H9 (cell line): Measurements from ENCODE around the gene TFEB. TPM values are rescaled to one million over a fixed set of nuclear protein-coding genes. Genes with fewer than 3 reads are reported as not detected.

ENCODE experiments used
- DNase-seq: peaks from one replicate; pipeline ENCODE4 v3.0.0-alpha.2; 2017
- H2AFZ ChIP-seq: one replicate; pipeline ENCODE4 v1.6.1; 2013; ENCODE audit warnings: mild to moderate bottlenecking, low read length, control low read depth, moderate library complexity
- H2AK5ac ChIP-seq: 2 replicates; pipeline ENCODE4 v1.6.1; 2013; ENCODE audit warnings: low read length, control low read depth, mixed read lengths; ENCODE audit not compliant: insufficient read length
- H2BK120ac ChIP-seq: one replicate; pipeline ENCODE4 v1.6.1; 2013; ENCODE audit warnings: low read depth, mild to moderate bottlenecking, low read length, control low read depth, inconsistent platforms; ENCODE audit not compliant: poor library complexity, severe bottlenecking
- H2BK12ac ChIP-seq: 2 replicates; pipeline ENCODE4 v1.6.1; 2013; ENCODE audit warnings: low read length, control low read depth, mixed read lengths, low read depth; ENCODE audit not compliant: insufficient read length
- H2BK15ac ChIP-seq: 2 replicates; pipeline ENCODE4 v1.6.1; 2013; ENCODE audit warnings: low read depth, low read length, control low read depth
- H2BK20ac ChIP-seq: one replicate; pipeline ENCODE4 v1.6.1; 2013; ENCODE audit warnings: low read depth, mild to moderate bottlenecking, low read length, control low read depth, inconsistent platforms; ENCODE audit not compliant: poor library complexity, severe bottlenecking
- H2BK5ac ChIP-seq: 2 replicates; pipeline ENCODE4 v1.6.1; 2013; ENCODE audit warnings: low read length, control low read depth, mixed read lengths; ENCODE audit not compliant: insufficient read length
- H3K14ac ChIP-seq: 2 replicates; pipeline ENCODE4 v1.6.1; 2013; ENCODE audit warnings: low read length, control low read depth; ENCODE audit not compliant: insufficient read depth
- H3K18ac ChIP-seq: 2 replicates; pipeline ENCODE4 v1.6.1; 2013; ENCODE audit warnings: low read depth, mild to moderate bottlenecking, mixed read lengths, low read length, control low read depth; ENCODE audit not compliant: insufficient read length
- H3K23ac ChIP-seq: 2 replicates; pipeline ENCODE4 v1.6.1; 2013; ENCODE audit warnings: low read length, control low read depth, mixed read lengths, low read depth; ENCODE audit not compliant: insufficient read length
- H3K23me2 ChIP-seq: 2 replicates; pipeline ENCODE4 v1.6.1; 2013; ENCODE audit warnings: low read depth, mild to moderate bottlenecking, mixed read lengths, low read length, control low read depth; ENCODE audit not compliant: insufficient read length, poor library complexity, severe bottlenecking
- H3K27ac ChIP-seq: 2 replicates; pipeline ENCODE4 v1.5.1; 2013; ENCODE audit warnings: low read length, control low read depth, mixed read lengths, low read depth; ENCODE audit not compliant: insufficient read length
- H3K27me3 ChIP-seq: 2 replicates; pipeline ENCODE4 v1.6.1; 2013; ENCODE audit warnings: low read length, control low read depth, inconsistent platforms; ENCODE audit not compliant: insufficient read depth
- H3K4ac ChIP-seq: 2 replicates; pipeline ENCODE4 v1.6.1; 2013; ENCODE audit warnings: low read depth, mild to moderate bottlenecking, control low read depth, inconsistent platforms, low read length, moderate library complexity
- H3K4me1 ChIP-seq: 2 replicates; pipeline ENCODE4 v1.6.1; 2013; ENCODE audit warnings: low read length, control low read depth, inconsistent platforms; ENCODE audit not compliant: insufficient read depth
- H3K4me2 ChIP-seq: 2 replicates; pipeline ENCODE4 v1.6.1; 2013; ENCODE audit warnings: low read length, control low read depth, mixed read lengths; ENCODE audit not compliant: insufficient read length, insufficient read depth
- H3K56ac ChIP-seq: 2 replicates; pipeline ENCODE4 v1.6.1; 2013; ENCODE audit warnings: low read depth, mild to moderate bottlenecking, mixed read lengths, low read length, control low read depth; ENCODE audit not compliant: insufficient read length
- H3K79me1 ChIP-seq: 2 replicates; pipeline ENCODE4 v1.6.1; 2013; ENCODE audit warnings: low read depth, mild to moderate bottlenecking, moderate library complexity, low read length, control low read depth, inconsistent platforms; ENCODE audit not compliant: insufficient read depth, poor library complexity, severe bottlenecking
- H3K79me2 ChIP-seq: 2 replicates; pipeline ENCODE4 v1.6.1; 2013; ENCODE audit warnings: low read length, control low read depth, inconsistent platforms; ENCODE audit not compliant: insufficient read depth
- H3K9ac ChIP-seq: 2 replicates; pipeline ENCODE4 v1.6.1; 2013; ENCODE audit warnings: low read length, control low read depth, mixed read lengths; ENCODE audit not compliant: insufficient read length; ENCODE audit errors: extremely low read depth
- H3K9me3 ChIP-seq: one replicate; pipeline ENCODE4 v1.6.1; 2013; ENCODE audit warnings: low read depth, low read length, inconsistent platforms; ENCODE audit not compliant: control insufficient read depth
- H3T11ph ChIP-seq: one replicate; pipeline ENCODE4 v1.6.1; 2013; ENCODE audit warnings: mild to moderate bottlenecking, low read length, control low read depth, inconsistent platforms
- H4K20me1 ChIP-seq: one replicate; pipeline ENCODE4 v1.6.1; 2013; ENCODE audit not compliant: control insufficient read depth, insufficient read length, insufficient read depth
- H4K5ac ChIP-seq: 2 replicates; pipeline ENCODE4 v1.6.1; 2013; ENCODE audit warnings: low read depth, mild to moderate bottlenecking, mixed read lengths, low read length, control low read depth; ENCODE audit not compliant: insufficient read length
- H4K8ac ChIP-seq: replicated peaks from 2 replicates; pipeline ENCODE4 v1.6.1; 2013; ENCODE audit warnings: low read length, control low read depth, mixed read lengths, low read depth; ENCODE audit not compliant: insufficient read length
- H4K91ac ChIP-seq: 2 replicates; pipeline ENCODE4 v1.6.1; 2013; ENCODE audit warnings: low read depth, mild to moderate bottlenecking, moderate library complexity, mixed read lengths, low read length, control low read depth; ENCODE audit not compliant: insufficient read length
- H3K27ac Mint-ChIP-seq, 3 experiments: 2 replicates in 2 of 3; 3 replicates in 1 of 3; pipeline ENCODE4 v1.8.0; 2020 to 2021; ENCODE audit warnings: mixed read lengths in 3 of 3, mild to moderate bottlenecking in 1 of 3, moderate library complexity in 1 of 3
- H3K27me3 Mint-ChIP-seq: 2 replicates; pipeline ENCODE4 v1.8.0; 2021; ENCODE audit warnings: low read depth, mild to moderate bottlenecking, moderate library complexity, mixed read lengths
- H3K36me3 Mint-ChIP-seq, 3 experiments: 2 replicates in 2 of 3; 3 replicates in 1 of 3; pipeline ENCODE4 v1.8.0; 2020 to 2021; ENCODE audit warnings: low read depth in 3 of 3, mixed read lengths in 3 of 3; ENCODE audit not compliant: insufficient read depth in 1 of 3
- H3K4me1 Mint-ChIP-seq, 2 experiments: 2 replicates each; pipeline ENCODE4 v1.8.0; 2020; ENCODE audit warnings: mixed read lengths in 2 of 2
- H3K4me3 Mint-ChIP-seq, 2 experiments: 2 replicates in 1 of 2; 3 replicates in 1 of 2; pipeline ENCODE4 v1.8.0; 2020 to 2021; ENCODE audit warnings: mild to moderate bottlenecking in 2 of 2, mixed read lengths in 2 of 2, moderate library complexity in 1 of 2
- H3K9me3 Mint-ChIP-seq, 2 experiments: 2 replicates in 1 of 2; 3 replicates in 1 of 2; pipeline ENCODE4 v1.8.0; 2020; ENCODE audit warnings: mild to moderate bottlenecking in 2 of 2, mixed read lengths in 2 of 2, moderate library complexity in 1 of 2
- WGBS: extraction: QIAGEN DNeasy Blood & Tissue Kit; methylation state at CpG from one replicate; pipeline ENCODE4 v1.1.7; 2013; ENCODE audit warnings: missing lambda C conversion rate, low lambda C conversion rate, mixed read lengths; ENCODE audit not compliant: insufficient read length; ENCODE audit errors: extremely low coverage; 5-methylcytosine and 5-hydroxymethylcytosine counted together
- total RNA-seq: library from RNA; stranded (reverse); gene quantifications from 2 replicates; pipeline ENCODE4 v1.2.1, GENCODE V29; 2021
- TF ChIP-seq, protein P1 (sequence below): fragments of 200-600 bp; sonication (generic); conservative IDR thresholded peaks from 3 replicates; pipeline ENCODE4 v1.8.0; 2021; ENCODE audit warnings: antibody characterized with exemption, mild to moderate bottlenecking

The TFEB gene
- total RNA-seq, 1 experiment from 2014 or later: 1.2 TPM

DNA sequence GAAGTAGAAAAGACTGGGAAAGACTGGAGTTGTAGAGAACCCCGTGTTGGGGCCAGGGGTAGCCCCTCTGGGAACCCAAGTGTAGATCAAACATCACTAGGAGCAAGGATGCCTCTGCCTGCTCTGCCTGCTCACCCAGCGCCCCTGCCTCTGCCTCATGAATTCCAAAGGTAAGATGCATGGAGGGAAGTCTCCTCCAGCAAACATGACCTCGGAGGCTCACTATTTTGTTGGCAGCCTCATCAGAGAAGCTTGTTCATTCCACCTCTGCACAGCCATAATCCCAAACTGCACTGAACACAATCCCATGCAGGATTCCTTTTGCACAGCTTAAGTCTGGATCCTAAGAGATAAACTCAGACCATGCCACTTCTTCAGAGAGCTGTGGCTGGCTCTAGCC, 39.4 kb upstream of the TFEB start:
- no peaks in the 10 kb centered on the region for H3K27me3 ChIP-seq
- H3K4me1 ChIP-seq: no peaks in the 10 kb centered on the region
- H3K9me3 ChIP-seq: no peaks in the 10 kb centered on the region
- TF ChIP-seq, protein P1, sequence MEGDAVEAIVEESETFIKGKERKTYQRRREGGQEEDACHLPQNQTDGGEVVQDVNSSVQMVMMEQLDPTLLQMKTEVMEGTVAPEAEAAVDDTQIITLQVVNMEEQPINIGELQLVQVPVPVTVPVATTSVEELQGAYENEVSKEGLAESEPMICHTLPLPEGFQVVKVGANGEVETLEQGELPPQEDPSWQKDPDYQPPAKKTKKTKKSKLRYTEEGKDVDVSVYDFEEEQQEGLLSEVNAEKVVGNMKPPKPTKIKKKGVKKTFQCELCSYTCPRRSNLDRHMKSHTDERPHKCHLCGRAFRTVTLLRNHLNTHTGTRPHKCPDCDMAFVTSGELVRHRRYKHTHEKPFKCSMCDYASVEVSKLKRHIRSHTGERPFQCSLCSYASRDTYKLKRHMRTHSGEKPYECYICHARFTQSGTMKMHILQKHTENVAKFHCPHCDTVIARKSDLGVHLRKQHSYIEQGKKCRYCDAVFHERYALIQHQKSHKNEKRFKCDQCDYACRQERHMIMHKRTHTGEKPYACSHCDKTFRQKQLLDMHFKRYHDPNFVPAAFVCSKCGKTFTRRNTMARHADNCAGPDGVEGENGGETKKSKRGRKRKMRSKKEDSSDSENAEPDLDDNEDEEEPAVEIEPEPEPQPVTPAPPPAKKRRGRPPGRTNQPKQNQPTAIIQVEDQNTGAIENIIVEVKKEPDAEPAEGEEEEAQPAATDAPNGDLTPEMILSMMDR: no peak
- no peak overlapping the region for H2AFZ ChIP-seq
- no peak overlapping the region for H2AK5ac ChIP-seq
- H4K5ac ChIP-seq: no peak overlapping the region
- H3K79me2 ChIP-seq: no peaks in the 10 kb centered on the region
- Mint-ChIP-seq H3K27me3 (peaks cover 4% of the 10 kb centered on the region; the same call in 1 of the 2 replicates), H3K36me3 (peaks cover 14 to 39% (median 37%) of the 10 kb centered on the region in 3 experiments; a peak in 6 of 7 replicates), H3K27ac (no peak overlapping the region), H3K4me1 (peaks cover 7 to 8% of the 10 kb centered on the region in 2 experiments), H3K4me3 (no peak overlapping the region), H3K9me3 (no peaks in the 10 kb centered on the region)
- no peaks in the 10 kb centered on the region for H3K79me1 ChIP-seq
- H3K9ac ChIP-seq: no peak overlapping the region
- H2BK120ac ChIP-seq: no peak overlapping the region
- no peak overlapping the region for H2BK12ac ChIP-seq
- no peak overlapping the region for H3K23ac ChIP-seq
- H3K18ac ChIP-seq: no peak overlapping the region
- no peak overlapping the region for H2BK20ac ChIP-seq
- H3T11ph ChIP-seq: no peak overlapping the region
- no peak overlapping the region for H2BK5ac ChIP-seq
- no peak overlapping the region for H4K91ac ChIP-seq
- H3K4ac ChIP-seq: no peak overlapping the region
- H4K20me1 ChIP-seq: no peaks in the 10 kb centered on the region
- peaks cover 5% of the 10 kb centered on the region for H3K23me2 ChIP-seq
- H2BK15ac ChIP-seq: no peak overlapping the region
- no CpG with 5 or more reads among the region's 3 CpGs for WGBS
- no peak overlapping the region for H3K56ac ChIP-seq
- DNase-seq: no peak
- no peak overlapping the region for H4K8ac ChIP-seq
- no peak overlapping the region for H3K4me2 ChIP-seq
- H3K14ac ChIP-seq: no peak overlapping the region
- no peak overlapping the region for H3K27ac ChIP-seq
